NCI-H146 (cell line): ENCODE data around the gene CIP2A.

Experiments used
- DNase-seq: peaks from one replicate; lab custom pipeline; 2025; lab: John Stamatoyannopoulos, UW

Gene CIP2A

GRCh38 chr3:108562565-108562964, 26.7 kb downstream of the CIP2A start:
- DNase-seq = no peak

- DNase-seq = no peak
Measured at GRCh38 chr3:108555966-108556581, 33.2 kb downstream of the CIP2A start.

GRCh38 chr3:108554913-108555571, 34.2 kb downstream of the CIP2A start:
- no peak for DNase-seq

- no peak for DNase-seq
Measured at GRCh38 chr3:108554229-108554628, 35.0 kb downstream of the CIP2A start.

DNA sequence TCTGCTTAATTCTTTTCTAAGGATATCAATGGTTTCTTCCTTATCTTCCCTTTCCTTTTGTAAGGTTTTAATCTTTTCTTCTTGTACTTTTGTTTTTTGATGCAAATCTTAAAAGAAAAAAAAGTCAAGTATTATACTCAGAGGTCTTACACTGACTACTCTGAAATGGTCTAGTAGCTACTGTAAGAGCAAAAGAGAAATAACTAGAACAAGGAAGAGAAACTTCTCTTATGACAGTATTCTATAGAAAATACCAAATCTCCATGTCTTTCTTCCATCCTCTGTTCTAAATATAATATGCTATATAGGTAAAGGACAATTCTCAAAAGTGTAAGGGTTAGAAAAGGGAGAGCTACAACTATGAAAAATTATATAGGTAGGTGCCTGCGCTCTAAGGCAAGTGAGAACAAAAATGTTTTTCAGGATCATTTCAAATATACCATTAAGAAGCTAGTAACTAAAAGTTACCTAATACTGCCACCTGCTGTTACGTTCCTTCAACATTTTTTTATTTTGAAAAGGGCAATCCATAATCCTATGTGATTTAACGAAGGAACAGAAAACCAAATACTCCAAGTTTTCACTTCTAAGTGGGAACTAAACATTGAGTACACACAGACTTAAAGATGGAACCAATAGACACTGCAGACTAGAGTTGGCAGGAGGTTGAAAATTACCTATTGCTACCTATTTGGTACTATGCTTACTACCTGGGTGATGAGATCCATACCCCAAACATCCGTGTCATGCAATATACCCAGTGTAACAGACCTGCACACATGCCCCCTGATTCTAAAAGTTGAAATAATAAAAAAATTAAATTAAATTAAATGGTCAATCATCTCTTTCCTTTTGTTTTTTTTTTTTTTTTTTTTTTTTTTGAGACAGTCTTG, 36.7 kb downstream of the CIP2A start:
- peak; percentile 53 for DNase-seq

DNA sequence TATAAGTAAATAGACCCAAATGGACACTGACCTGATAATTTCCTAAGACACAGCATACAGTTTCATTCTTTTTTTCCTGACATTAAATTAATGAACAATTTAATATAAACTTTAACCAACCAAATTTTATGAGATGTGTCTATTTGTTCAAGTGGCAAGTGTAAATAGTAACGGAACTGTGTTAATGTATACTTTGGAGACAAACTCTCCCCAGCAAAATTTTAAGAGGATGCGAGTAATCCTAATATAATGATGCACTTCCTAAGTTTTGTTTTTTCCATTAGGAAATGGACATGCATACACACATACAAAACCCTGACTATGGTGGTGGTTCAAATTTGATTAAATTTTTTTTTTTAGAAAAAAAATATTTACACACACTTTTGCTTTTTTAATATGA, 40.4 kb downstream of the CIP2A start:
- no peak for DNase-seq

DNA sequence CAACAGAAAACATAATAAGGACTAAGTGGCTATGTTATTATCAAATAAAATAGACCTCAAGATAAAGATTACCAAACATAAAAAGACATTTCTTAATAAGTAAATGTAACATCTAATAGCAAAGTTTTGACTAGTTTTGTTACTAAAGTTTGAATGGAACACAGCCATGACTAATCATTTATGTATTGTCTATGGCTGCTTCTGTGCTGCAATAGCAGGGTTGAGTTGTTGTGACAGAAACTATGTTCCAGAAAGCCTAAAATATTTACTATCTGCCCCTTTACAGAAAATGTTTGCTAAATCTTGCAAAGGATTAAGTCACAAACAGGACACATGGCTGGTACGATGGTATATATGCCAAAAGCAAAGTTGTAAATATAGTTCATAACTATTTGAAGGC, 40.9 kb downstream of the CIP2A start:
- no peak for DNase-seq

GRCh38 chr3:108546692-108547091, 42.5 kb downstream of the CIP2A start:
- DNase-seq = no peak

GRCh38 chr3:108546247-108546646, 43.0 kb downstream of the CIP2A start:
- no peak for DNase-seq

DNA sequence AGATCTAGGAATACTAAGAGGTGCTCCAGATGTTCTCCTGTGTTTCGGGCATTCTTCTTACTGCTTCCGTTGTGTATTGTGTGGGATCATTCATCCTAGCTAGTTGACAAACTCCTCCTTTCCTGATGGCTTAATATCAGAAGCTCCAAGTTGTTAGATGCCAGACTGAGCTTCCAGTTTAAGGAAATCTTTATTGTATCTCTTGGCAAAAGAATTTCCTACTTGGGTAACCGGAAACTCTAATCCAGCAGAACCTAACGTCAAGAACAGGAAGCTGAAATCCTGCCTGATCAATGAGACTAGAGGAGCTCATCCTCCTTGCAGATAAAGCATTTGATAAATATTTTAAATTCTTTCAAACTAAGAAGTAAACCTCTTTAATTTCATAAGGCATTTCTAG, 51.2 kb downstream of the CIP2A start:
- DNase-seq = no peak

- no peak for DNase-seq
Measured at GRCh38 chr3:108528459-108529252, 60.6 kb downstream of the CIP2A start.

DNA sequence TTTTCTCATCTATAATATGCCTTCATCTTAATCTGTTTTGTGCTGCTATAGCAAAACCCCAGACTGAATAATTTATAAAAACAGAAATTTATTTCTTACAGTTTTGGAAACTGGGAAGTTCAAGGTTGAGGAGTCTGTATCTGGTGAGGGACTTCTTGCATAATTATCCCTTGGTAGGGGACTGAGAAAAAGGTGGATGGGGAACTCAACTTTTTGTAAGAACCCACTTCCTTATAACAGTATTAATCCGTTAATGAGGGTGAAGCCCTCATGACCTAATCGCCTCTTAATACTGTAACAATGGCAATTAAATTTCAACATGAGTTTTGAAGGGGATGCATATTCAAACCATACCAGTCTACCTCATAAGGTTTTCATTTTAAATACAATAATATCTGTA, 61.4 kb downstream of the CIP2A start:
- DNase-seq = no peak

DNA sequence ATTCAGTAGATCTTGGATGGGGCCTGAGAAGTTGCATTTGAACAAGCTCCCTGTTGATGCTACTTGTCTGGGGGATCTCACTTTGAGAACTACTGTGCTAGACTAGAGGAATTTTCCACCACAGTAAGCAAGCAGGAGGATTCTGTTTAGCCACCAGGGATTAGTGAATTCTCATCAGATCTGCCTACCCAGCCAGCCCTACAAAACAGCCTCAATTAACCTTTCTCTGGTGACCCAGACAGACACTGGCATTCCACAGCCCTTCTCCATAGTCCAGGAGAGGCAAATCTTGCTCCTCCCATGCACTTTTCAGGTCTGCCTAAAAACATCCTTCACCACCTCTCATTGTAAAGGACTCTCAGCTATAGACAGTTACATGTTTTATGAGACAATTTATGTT, 62.1 kb downstream of the CIP2A start:
- no peak for DNase-seq

DNA sequence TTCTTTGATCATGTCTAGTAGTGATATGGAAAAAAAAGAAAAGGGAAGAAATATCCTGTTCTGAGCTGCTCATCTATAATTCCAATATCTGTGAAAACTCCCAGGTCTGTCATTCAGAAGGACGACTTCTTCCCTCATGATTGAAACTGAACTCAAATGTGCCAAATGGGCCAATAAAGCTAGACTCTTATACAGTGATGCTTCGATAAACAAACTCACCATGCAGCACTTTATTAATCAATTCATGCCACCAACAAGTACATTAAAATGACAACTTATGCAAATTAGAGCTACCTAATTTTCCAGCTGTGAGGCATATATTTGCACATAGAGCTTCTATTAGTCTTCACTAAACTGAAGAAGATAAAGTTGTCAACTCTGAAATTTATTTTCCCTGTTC, 63.3 kb downstream of the CIP2A start:
- DNase-seq = no peak

DNA sequence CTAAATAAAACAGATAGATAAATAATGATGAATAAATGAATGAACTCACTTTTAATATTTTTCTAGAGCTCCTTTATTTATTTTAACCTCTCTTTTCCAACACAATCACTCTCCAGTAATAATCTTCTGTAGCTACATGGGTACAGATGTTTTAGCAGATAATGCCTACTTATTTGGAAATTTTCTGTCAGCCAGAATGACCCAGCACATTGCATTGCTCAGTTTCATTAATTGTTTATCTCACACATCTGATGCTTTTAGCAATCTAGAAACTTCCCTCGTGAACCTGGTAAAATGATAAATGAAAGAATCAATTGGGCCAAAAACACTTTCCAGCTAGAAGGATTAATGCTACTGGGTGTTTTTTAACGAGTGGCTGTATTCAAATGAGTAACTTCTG, 64.0 kb downstream of the CIP2A start:
- DNase-seq = no peak

- no peak for DNase-seq
Measured at GRCh38 chr3:108524537-108524936, 64.7 kb downstream of the CIP2A start.

- no peak for DNase-seq
Measured at GRCh38 chr3:108518895-108519294, 70.3 kb downstream of the CIP2A start.

GRCh38 chr3:108516881-108517280, 72.4 kb downstream of the CIP2A start:
- DNase-seq = no peak

- DNase-seq = peak; percentile 68
Measured at GRCh38 chr3:108513961-108514360, 75.3 kb downstream of the CIP2A start.

- no peak for DNase-seq
Measured at GRCh38 chr3:108512671-108513070, 76.6 kb downstream of the CIP2A start.

DNA sequence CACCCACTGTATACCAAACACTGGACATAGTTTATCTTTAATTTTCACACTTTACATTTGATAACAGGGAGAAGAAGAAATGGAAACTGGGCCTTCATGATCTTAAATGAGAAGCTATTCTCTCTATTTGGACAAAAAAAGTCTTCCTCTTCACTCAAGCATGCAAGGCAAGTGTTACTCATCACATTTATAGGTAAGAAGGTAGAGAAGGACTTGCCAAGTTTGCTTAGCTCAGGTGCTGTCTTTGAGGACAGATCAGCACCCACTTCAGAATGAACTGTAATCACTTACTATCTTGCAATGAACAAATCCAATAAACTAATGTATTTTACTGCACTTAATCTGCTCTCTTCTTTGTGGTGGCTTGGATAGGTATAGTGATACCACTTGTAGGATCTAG, 77.7 kb downstream of the CIP2A start:
- DNase-seq = no peak

DNA sequence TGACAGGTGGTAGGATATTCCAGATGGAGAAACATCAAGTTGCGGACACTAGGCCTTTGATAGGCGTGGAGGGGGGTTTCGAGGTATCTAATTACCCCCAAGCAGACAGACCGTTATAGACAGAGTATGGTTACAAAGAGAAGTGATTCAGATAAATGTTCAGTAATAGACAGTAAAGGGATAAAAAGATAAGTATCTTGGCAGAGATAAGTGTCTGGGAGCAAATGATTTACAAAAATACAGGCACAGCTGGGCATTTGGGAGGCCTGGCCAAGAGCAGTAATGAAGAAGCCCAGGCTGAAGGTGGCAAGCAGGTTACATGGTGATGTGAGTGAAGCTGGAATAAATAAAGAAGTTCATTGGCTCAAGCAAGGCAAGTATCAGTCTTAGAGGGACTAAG, 78.2 kb downstream of the CIP2A start:
- no peak for DNase-seq
